IPS-NIHi7 (cell line): ENCODE results near the gene C8A.
A peak's percentile ranks its signal among the peaks of the same experiment; 100 is the strongest.

Experiments
- DNase-seq: peaks from one replicate; pipeline ENCODE4 v3.0.0; 2012; ENCODE audit warnings: mixed read lengths; ENCODE audit errors: extremely low spot score

Gene C8A

DNA sequence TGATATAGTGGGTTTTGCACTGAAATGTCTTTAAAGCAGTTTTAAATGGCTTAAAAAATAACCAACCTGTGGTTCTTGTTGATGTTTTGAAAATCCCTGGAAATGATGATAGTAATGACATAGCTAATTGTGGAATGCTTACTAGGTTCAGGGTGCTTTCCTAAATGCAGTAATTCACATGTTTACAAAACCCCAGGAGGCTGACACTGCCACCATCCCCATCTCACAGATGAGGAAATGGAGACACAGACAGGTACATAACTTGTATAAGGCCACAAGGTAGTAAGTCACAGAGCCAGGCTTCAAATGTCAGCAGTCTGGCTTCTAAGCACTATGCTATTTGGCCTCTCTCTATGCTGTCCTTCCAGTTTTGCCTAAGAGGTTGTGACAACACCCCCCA lies 70.6 kb downstream of the C8A start:
- DNase-seq: no peak

DNA sequence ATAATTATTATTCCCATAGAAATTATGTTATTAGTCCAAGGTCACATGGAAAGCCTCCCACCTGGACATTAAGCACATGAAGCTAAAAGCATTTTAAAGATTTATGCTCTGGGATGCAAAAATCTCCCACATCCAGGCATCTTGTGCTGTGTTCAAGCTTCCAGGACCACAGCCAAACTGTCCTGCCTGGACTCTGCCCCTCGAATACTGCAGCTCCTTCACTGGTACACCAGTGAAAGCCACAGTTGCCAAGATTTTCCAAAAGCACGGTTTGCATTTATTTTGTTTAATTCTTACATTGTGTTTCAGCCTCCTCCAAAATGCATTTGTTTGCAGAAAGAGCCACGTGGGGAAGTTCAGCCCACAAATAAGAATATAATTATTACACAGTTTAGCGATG lies 72.6 kb downstream of the C8A start:
- DNase-seq: no peak

DNA sequence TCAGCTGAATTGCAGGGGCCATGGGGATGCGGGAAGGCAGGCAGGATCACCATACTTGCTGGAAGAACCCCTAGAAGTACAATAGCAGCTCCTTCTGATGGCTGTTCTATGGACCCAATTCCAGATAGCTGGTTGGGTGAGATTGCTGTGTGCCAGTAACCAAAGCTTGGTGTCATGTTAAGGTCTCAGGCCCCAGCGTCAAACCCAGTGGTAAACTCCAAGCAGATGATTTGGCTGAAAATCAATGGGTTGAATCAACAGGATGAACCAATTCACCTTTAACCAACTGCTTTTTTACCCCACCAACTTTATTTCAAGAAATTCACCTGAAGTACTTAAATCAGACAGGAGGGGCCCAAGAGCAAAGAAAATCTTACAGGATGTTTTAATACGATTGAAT lies 73.4 kb downstream of the C8A start:
- no peak for DNase-seq

DNA sequence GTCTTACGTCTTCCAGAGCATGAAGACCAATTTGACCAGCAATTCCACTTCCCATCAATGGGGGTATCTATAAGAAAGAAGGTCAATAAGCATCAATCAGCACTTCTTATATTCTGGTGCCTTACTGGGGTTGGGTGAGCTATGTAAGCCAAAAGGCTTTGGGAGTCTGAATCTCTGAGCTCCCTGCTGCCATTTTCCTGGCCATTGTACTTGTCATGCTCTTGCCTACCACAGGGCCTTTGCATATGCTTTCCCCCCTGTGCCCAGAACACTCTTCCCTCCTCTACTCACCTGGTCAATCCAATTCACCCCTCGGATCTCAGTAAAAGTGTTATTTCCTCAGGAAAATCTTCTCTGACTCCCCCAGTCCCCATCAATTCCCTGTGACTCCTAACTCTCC lies 74.9 kb downstream of the C8A start:
- DNase-seq: no peak

DNA sequence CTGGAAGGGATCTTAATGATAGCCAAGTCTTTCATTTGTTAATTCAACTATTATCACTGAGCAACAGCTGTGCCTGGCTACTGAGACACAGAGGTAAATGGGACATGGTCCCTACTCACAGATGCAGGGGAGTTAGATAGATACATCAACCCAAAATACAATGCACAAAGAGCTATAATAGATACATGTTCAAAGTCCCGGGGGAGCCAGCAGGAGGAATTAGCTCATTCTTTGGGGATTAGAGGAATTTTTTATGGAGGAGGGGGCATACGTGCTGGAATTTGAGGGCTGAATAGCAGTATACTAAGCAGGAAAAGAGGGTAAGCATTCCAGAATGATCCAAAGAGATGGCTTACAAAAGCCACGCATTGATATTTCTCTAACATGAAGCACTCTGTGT lies 76.6 kb downstream of the C8A start:
- no peak for DNase-seq

DNA sequence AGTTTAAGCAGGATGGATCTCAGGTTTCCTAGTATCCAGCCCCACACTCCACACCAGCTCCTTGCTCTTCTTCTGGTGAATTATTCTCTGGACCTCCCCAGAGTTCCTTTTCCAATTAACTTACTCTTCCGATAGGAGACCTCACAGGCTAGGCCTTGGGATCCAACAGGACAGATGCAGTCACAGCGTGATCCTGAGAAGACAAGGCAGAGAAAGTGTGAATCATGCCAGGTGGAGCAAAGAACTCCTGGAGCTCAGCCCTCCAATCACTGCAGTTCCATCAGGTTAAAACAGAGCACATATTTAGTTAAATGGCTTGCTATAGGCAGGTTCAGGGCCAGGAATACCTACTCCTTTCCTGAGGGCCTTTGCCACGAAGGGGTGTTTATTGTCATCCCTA lies 77.1 kb downstream of the C8A start:
- peak; percentile 28 for DNase-seq

DNA sequence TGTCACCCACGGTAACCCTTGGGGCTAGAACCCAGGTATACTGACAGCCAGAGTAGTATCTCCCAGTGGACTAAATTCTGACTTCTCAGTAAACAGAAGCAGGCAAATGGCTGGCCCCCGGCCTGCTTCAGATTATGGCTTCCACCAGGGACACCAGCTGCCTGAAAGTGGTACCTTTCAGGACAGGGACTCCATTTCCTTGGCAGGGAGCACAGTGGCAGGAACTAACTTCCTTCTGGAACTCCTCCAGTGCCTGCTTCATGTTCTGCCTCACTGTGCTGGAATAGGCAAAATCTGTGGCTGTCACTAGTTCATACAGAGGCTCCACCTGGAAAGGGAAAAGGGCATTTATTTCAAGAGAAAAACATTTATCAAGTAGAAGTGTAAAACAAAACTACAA lies 78.6 kb downstream of the C8A start:
- DNase-seq: no peak

DNA sequence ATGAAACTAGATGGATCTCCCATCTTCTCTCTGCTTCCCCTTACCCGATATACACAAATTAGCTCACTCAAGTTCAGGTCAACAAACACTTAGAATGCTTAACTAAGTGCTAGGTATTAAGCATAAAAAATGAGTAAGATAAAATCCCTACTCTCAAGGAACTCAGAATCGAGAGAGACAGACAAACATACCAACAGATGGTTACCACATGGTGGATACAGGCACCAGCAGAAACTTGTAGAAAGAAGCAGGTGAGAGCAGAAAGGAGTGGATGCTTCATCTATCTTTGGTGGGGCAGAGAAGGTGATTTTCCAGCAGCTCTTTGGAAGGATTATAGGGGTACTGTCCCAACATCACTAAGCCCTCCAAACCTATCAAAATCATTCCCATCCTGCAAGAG lies 79.0 kb downstream of the C8A start:
- no peak for DNase-seq

DNA sequence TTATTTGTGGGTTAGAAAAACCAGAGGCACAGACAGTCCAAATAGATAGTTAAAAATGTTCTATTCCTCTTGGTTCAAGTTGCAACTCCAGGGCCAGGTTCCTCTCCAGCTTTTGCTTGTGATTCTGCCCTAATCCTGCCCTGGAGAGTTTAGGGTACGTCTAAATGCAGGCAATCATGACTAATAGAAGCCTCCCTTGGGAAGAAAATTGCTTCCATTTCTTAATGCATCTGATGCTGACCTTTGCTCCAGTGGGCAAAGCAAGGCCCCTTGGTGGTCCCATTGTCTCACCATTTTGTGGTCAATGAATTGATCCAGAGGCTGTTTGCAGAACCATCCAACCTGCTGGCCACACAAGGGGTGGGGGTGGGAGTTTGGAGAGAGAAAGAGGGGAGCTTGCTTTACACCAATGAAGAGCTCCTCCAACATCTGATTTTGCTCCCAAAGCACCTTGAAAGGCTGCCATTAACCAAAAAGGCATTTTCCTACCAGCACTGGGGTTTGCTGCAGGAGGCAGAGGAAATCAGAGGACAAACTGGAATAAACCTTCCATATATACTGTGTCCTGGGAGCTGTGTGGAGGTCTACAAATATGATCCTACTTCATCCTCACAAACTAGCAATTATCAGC lies 79.9 kb downstream of the C8A start:
- no peak for DNase-seq

DNA sequence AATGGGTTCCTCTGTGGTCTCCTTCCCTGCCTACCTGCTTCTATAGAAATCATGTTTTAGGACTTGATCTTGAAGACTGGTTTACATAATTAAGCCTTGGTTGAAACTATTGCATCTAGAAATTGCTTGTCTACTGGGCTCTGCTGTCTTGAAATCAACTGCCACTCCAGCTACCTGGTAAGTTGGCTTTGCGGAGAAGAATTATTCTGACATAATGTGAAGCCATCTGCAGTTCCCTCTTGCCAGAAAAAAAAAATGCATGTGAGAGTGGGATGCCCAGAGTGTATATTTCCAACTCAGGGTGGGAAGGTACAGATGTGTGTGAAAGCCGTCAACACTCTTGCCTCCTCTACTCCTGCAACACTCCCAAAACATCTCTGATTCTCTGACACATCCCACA lies 84.0 kb downstream of the C8A start:
- no peak for DNase-seq

DNA sequence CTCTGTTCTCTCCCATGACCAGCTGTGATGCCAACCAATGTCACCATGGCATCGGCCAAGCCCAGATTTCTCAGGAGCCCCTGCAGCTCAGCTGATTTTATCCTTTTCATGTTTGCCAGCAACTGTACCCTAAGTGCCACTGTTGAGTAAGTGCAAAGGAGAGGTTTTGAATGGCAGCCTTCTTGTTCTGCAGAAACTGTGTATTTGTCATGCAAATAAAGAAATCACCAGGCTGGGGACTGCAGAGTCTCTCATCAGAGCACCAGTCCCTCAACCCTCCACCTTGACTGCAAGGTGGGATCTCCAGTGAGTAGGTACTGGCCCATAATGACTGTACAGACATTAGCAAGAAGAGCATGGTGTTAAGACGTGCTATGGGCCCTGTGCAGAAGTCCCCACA lies 84.6 kb downstream of the C8A start:
- DNase-seq: peak; percentile 22

DNA sequence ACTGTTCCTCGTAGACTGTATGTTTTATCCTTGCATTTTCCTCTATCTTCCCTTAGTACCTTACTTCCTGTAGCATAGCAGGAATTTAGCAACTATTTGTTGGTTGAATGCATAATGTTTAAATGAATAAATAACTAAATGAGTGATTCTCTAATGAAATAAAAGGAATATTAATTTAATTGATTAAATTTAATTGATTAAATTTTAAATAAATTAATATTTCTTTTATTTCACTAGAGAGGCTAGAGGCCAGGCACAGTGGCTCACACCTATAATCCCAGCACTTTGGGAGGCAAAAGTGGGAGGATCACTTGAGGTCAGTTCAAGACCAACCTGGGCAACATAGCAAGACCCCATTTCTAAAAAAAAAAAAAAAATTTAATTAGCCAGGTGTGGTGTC lies 85.4 kb downstream of the C8A start:
- no peak for DNase-seq

DNA sequence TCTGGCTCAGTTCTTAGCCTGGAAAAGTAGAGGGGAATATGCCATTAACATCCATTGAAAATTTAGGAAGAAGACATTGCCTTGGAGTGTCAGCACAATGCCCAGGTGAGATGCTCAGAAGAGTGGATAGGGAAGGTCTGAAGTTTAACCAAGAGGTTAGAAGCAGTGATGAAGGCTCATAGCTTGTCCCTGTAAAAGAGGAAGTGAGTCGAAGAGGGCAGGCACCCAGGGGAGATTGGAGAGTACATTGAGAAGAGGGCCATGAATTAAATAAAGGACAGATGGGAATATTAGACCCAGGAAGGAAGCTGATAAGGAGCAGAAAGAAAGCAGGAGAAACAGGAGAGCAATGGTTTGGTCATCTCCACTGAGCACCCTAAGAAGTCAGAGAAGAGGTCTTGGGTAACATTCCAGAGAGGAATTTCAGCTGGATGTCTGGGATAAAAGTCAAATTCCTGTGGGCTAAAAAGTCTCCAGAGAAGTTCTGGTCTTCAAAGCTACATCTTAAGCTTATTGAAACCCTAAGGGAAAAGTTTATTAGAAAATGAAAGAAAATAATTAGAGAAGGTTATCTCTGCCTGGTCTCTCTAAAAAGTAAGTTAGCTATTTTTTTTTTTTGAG lies 93.9 kb downstream of the C8A start:
- no peak for DNase-seq

DNA sequence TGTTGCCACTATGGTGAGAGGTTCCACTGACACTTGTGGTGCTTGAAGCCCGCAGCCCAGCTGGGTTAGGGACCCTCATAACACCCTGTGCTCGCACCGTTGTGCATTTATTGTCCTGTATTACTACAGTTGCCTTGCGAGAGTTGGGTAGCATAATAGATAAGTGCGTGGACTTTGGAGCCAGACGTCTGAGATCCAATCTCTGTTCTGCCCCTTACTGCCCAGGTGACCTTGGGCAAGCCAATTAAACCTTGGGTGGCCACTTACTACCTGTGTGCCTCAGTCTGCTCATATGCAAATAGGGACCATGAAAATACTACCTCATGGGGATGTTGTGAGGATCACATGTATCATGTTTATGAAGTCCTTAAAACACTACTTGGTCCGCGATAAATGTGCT lies 97.9 kb downstream of the C8A start:
- no peak for DNase-seq

DNA sequence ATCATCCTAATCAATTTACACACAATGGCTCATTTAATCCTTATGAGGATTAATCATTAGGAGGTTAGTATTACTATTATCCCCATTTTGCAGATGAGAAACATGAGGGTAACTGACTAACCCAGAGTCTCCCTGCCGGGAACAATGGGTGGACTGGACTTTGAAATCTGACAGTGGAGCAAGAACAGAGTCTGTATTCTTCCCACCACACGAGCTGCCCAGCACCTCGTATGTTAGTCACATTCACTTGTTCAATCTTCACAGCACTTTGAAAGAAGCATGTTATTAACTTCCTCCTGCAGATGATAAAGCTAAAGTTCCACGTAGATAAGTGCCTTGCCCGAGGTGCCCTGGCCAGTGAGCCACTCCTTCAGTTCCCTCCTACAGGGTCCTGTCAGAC lies 98.8 kb downstream of the C8A start:
- no peak for DNase-seq

DNA sequence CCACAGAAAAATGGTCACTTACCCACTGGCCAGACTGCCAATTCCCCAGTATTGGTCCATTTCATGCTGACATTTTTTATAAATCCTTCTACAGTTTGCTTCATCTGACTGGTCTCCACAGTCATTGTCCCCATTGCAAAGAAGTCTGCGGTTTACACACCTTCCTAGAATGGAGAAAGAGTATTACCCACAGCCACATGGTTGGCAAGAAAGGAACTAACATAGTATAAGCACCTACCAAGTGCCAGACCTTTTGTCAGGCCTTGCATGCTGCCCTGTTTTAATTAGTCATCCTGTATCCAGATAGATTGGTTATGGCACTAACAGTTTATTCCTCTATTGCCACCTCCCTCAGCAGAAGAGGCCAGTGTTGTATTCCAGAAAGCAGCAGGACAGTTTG lies 100.1 kb downstream of the C8A start:
- DNase-seq: no peak

DNA sequence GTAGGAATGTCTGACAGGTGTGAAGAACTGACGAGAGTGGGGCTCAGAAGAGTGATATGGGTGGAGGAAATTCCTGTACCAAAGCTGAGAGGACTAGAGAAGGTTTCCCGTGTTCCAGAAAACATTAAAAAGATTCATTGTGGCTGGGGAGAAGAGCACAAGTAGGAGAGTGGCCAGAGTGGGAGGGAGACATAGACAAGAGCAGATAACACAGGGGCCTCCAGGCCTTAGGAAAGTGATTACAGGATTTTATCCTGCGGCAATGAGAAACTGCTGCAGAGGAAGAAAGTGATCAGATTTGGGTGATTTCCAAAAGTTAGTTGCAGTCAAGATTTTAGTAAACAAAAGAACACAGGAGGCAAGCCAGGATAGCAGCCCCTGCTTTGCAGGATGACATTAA lies 103.3 kb downstream of the C8A start:
- DNase-seq: no peak

DNA sequence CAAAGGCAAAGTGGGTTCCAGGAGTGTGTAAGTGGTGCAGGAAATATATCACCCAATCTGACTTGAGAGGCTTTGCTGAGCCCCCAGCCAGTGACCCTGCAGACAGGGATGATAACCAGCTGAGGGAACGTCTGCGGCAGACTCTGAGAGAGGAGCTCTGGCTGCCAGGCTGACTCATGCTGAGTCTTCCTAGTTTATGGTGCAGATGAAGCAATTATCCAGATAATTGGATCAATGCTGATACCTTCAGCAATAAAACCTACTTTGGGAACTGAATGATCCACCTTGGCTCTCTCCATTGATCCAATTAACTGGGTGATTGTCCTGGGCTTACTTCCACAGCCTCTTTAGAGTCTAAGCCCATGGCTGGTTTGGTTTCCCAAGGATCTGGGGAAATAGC lies 103.9 kb downstream of the C8A start:
- DNase-seq: peak; percentile 37

DNA sequence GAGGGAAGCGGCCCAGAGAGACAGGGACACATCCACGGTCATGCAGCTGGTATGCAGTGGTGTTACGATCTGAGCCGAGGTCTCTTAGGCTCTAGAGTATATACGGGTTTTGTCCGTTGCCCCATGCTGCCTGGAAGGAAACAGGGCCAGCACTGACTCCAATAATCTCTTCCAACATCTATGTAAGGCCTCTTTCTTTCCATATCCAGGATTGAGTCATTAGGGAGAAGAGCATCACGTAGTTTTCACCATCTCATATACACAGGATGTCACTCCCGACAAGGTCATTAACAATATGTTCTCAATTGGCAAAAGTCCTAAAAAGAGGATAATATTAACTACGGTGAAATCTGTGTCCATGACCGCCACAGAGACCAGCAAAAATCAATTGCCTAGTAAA lies 106.8 kb downstream of the C8A start:
- no peak for DNase-seq

DNA sequence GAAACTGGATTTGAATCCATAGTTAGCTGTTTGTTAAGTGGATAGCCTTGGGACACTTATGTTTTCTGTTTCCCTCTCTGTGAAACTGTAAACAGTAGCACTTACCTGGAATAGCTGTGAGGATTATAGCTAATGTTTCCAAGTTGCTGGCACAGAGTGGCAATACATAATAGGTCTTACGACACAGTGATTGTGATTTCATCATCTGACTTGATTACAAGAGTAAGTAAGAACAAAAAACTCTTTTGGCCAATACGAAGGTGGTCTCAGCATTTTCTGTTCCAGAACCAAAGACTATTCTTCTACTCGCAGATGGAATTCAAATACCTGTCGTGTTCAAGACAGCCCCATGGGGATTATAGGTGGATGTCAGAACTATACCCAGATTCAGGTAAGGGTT lies 109.1 kb downstream of the C8A start:
- no peak for DNase-seq

DNA sequence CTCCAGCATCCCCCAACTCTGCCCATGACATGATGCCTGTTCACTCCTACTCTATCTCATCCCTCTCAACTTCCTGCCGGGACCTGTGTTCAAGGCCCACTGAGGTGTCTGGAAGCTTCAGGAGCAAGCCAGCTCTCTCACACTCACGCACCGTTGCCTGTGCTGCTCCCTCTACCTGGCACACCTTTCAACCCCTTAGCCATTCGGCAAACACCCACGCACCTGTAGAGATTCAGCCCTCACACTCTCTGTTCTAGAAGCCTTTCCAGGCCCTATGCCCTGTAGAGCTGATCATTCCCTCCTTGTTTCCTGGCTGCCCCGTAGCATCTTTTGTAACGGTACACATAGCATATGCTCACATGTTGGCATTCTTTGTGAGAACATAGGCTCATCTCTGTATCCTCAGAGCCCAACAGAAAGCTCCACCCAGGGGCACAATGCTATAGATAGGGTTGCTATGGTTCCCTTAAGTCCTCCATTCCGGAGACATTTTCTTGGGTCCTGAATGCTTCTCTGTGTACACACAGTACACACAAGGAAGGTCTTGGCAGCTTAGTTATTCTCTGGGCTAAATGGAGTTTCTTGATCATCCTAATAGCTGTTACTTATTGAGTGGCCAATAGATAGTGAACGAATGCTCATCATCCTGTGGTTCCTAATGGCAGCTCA lies 109.9 kb downstream of the C8A start:
- DNase-seq: no peak

DNA sequence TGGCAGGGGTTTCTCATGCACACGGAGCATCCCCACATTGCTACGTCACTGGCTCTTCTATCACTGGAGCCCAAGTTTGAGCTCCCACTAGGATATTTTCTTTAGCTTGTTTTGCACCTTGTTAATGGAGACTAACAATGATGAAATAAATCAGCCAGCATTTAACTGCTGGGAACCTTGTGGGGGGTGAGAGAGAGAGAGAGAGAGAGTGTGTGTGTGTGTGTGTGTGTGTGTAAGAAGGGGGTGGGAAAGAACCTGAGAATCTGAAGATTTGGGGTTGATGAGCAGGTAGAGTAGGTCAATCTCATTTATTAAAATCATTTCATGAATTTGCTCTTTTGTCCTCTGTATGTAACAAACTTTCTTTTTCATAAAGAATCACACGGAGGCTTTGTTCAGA lies 110.6 kb downstream of the C8A start:
- DNase-seq: no peak

DNA sequence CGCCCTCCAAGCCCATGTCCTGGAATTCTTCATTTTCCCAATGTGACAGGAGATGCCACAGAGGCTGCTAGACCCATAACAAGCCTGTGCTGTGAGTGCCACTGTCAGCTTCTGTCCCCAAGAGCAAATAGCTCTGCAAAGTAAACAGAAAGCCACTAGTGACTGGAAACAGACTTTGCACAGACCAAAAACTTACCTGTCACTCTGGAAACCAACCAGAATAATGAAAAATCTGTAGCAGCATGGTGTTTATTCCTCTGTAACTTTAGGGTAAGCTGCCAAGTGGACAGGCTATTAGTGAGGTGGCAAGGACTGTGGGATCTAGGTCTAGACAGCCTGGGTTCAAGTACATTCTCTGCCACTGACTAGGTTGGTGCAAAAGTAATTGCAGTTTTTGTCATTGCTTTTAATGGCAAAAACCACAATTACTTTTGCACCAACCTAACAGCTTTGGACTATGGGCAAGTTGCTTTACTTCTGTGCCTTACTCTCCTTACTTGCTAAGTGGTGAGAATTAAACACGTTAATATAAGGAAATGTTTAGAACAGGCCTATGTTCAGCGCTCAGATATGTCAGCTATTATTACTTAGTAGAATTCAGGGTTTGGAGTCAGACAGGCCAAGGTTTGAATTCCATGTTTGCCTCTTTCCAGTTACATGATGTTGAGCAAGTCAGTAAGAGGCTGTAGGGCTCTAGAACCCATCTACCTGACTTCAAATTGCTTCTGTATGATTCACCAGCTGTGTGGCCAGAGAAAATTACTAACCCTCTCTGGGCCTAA lies 111.5 kb downstream of the C8A start, which contains the start of gene C8B:
Gene C8B (minus strand): TSS at position 100 of the 782 bp plus-strand sequence. CDS start 67 bp downstream, at position 33.
- DNase-seq: no peak
